ENCODE measurements around the gene IQCC.
A peak's percentile ranks its signal among the peaks of the same experiment; 100 is the strongest.

IQCC gene

DNA sequence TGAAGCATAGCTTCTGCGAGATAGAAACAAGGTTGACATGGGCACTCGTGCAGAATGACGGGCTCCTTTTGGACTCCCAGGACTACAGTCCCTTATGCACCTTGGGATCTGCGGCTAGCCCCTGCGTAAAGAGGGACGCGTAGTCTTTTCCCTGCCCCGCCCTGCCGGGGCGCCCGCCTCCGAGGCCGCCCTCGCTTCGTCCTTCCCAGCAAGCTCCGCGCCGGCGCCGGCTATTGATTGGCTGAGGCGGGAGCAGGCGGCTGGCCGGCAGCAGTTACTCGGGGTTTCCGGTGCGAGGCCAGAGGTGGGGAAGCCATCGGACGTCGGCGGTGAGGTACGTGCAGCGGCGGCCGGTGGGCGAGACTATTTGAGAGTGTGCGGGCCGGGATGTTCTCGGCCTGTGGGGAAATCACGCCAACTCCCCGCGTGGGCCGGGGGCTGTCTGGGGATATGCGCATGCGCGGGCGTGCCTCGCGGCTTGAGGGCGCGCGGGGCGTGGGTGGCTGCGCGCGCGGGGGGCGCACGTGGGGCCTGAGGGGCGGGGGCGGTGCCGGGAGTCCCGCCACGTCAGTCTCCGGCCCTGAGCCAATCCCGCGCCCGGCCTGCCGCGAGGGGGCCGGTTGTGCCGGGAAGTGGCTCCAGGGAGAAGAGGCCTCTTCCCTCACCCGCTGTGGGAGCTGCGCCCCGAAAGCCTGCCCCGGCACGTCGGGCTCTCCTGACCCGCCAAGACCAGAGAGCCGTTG is 25.9 kb upstream of the IQCC start, which contains the start of gene TXLNA:
Gene TXLNA, plus strand, starts transcription at position 233 of the 743 bp plus-strand sequence. CDS start 671 bp downstream, outside the sequence.
- Histone ChIP-seq H2BK15ac (ENCODE audit: low read depth, poor library complexity, severe bottlenecking) (peak within 1 kb of the TSS; percentile 87), H3K27ac (ENCODE audit: low read length, poor library complexity, severe bottlenecking) (peak within 1 kb of the TSS; percentile 98), H3K27me3 (ENCODE audit: control insufficient read depth in 1 of 2, insufficient read depth in 1 of 2, low read length in 2 of 2) (no peaks in the 10 kb centered on the region), H3K18ac (ENCODE audit: low read depth in 1 of 2, low read length in 2 of 2) (peak within 1 kb of the TSS; percentile 96 to 97), H3K23ac (ENCODE audit: low read length in 2 of 2) (peak within 1 kb of the TSS; percentile 20 to 88), H3K79me1 (replicated peaks; ENCODE audit: low read length, poor library complexity, severe bottlenecking) (peaks cover 10% of the 10 kb centered on the region), H2AK5ac (ENCODE audit: low read length, severe bottlenecking) (peak within 1 kb of the TSS; percentile 67), H3K4ac (ENCODE audit: low read depth in 1 of 2, low read length in 2 of 2) (peak within 1 kb of the TSS; percentile 66 to 93), H3K9me3 (ENCODE audit: control insufficient read depth, low read length) (no peaks in the 10 kb centered on the region), H3K4me3 (ENCODE audit: insufficient read depth in 1 of 2, low read depth in 1 of 2, low read length in 2 of 2) (peak within 1 kb of the TSS; percentile 67 to 96), H4K8ac (ENCODE audit: low read length) (peak within 1 kb of the TSS; percentile 95), H3K4me1 (ENCODE audit: control insufficient read depth, insufficient read depth, low read depth, low read length) (peaks cover 16% of the 10 kb centered on the region), H3K9ac (ENCODE audit: low read length) (peak within 1 kb of the TSS; percentile 100), H2AFZ (ENCODE audit: low read depth, low read length) (peak within 1 kb of the TSS; percentile 18), H3K14ac (ENCODE audit: low read length in 2 of 2) (peak within 1 kb of the TSS in 1 of 2 experiments; percentile 84), H3K36me3 (ENCODE audit: control insufficient read depth in 1 of 2, insufficient read depth in 2 of 2, low read depth in 1 of 2, low read length in 2 of 2) (peaks cover 31 to 48% of the 10 kb centered on the region in 2 experiments), H2BK5ac (ENCODE audit: low read depth, low read length, poor library complexity, severe bottlenecking) (peak within 1 kb of the TSS; percentile 98), H2BK12ac (ENCODE audit: low read length in 2 of 2) (peak within 1 kb of the TSS in 1 of 2 experiments; percentile 66), H2BK120ac (ENCODE audit: low read depth, low read length) (peak within 1 kb of the TSS; percentile 95), H4K91ac (ENCODE audit: low read length) (peak within 1 kb of the TSS; percentile 96), H3K4me2 (ENCODE audit: low read length, poor library complexity, severe bottlenecking) (peak within 1 kb of the TSS; percentile 89)
- DNase-seq = peak; percentile 92
- WGBS = under 1% methylated on average over 60 of the region's 79 CpGs

DNA sequence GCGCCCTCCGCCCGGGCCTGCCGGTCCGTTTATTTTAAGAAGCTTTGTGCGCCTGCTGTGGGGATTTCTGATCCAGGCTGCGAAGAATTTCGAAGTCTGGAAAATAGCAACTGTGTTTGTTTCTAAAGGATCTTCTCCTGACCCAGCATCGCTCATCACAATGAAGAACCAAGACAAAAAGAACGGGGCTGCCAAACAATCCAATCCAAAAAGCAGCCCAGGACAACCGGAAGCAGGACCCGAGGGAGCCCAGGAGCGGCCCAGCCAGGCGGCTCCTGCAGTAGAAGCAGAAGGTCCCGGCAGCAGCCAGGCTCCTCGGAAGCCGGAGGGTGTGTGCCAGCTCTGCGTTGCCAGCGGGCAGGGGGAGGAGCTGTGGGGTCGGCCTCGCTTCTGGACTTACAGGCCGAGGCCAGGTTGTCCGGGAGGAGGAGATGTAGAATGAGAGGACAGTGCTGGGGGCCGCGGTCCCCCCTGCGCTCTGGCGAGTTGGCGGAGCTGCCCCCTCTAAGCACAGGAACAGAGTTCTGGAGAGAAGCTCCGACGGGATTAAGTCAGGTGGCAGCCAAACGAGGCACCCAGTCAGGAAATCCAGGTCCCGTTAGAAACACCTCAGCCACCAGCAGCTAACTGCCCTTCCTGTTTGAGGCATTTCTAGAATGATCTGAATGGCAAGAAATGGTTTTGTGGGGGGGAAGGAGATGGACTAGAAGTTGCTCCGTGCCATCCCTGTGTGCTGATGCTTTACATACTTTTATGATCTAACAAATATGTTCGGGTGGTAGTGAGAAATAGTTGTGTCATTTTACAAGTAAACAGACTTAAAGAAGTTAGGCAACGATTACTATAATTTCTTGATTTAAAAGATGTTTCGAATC is 25.0 kb upstream of the IQCC start:
- Histone ChIP-seq H3K36me3 (ENCODE audit: control insufficient read depth in 1 of 2, insufficient read depth in 2 of 2, low read depth in 1 of 2, low read length in 2 of 2) (peaks cover 27 to 47% of the 10 kb centered on the region in 2 experiments), H2BK120ac (ENCODE audit: low read depth, low read length) (peak overlapping the region; percentile 95), H2AFZ (ENCODE audit: low read depth, low read length) (peak overlapping the region; percentile 18), H3K79me1 (replicated peaks; ENCODE audit: low read length, poor library complexity, severe bottlenecking) (peaks cover 5% of the 10 kb centered on the region), H3K27me3 (ENCODE audit: control insufficient read depth in 1 of 2, insufficient read depth in 1 of 2, low read length in 2 of 2) (no peaks in the 10 kb centered on the region), H4K8ac (ENCODE audit: low read length) (peak overlapping the region; percentile 72), H3K9me3 (ENCODE audit: control insufficient read depth, low read length) (no peaks in the 10 kb centered on the region), H3K14ac (ENCODE audit: low read length in 2 of 2) (peak overlapping the region in 1 of 2 experiments; percentile 82), H3K18ac (ENCODE audit: low read depth in 1 of 2, low read length in 2 of 2) (peak overlapping the region; percentile 58 to 67), H4K91ac (ENCODE audit: low read length) (peak overlapping the region; percentile 67), H2AK5ac (ENCODE audit: low read length, severe bottlenecking) (peak overlapping the region; percentile 52), H3K27ac (ENCODE audit: low read length, poor library complexity, severe bottlenecking) (peak overlapping the region; percentile 98), H2BK12ac (ENCODE audit: low read length in 2 of 2) (peak overlapping the region in 1 of 2 experiments; percentile 66), H3K23ac (ENCODE audit: low read length in 2 of 2) (peak overlapping the region; percentile 42 to 88), H2BK15ac (ENCODE audit: low read depth, poor library complexity, severe bottlenecking) (peak overlapping the region; percentile 87), H3K9ac (ENCODE audit: low read length) (peak overlapping the region; percentile 100), H3K4me1 (ENCODE audit: control insufficient read depth, insufficient read depth, low read depth, low read length) (peaks cover 16% of the 10 kb centered on the region), H3K4me3 (ENCODE audit: insufficient read depth in 1 of 2, low read depth in 1 of 2, low read length in 2 of 2) (peak overlapping the region; percentile 67 to 96), H2BK5ac (ENCODE audit: low read depth, low read length, poor library complexity, severe bottlenecking) (peak overlapping the region; percentile 98), H3K4ac (ENCODE audit: low read depth in 1 of 2, low read length in 2 of 2) (peak overlapping the region; percentile 66 to 93), H3K4me2 (ENCODE audit: low read length, poor library complexity, severe bottlenecking) (peak overlapping the region; percentile 89)
- peak; percentile 67 for DNase-seq
- WGBS = 14% methylated on average over 28 of the region's 36 CpGs

DNA sequence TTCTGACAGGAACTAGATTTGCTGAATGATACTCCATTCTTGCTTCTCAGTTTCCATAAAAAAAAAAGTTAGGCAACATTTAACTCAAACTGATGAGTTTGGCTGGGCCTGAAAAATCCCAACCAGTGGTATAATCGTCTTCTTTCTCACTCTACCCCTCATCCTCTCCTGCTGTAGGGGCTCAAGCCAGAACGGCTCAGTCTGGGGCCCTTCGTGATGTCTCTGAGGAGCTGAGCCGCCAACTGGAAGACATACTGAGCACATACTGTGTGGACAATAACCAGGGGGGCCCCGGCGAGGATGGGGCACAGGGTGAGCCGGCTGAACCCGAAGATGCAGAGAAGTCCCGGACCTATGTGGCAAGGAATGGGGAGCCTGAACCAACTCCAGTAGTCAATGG is 24.4 kb upstream of the IQCC start:
- Histone ChIP-seq H3K14ac (ENCODE audit: low read length in 2 of 2) (no peak overlapping the region), H3K9ac (ENCODE audit: low read length) (peak overlapping the region; percentile 100)

More for the DNA sequence above, 24.4 kb upstream of the IQCC start:
- H4K8ac ChIP-seq (ENCODE audit: low read length) = no peak overlapping the region
- no peak overlapping the region for H3K23ac ChIP-seq (ENCODE audit: low read length in 2 of 2)
- no peak overlapping the region for H2BK12ac ChIP-seq (ENCODE audit: low read length in 2 of 2)
- H3K27me3 ChIP-seq (ENCODE audit: control insufficient read depth in 1 of 2, insufficient read depth in 1 of 2, low read length in 2 of 2) = no peaks in the 10 kb centered on the region
- H4K91ac ChIP-seq (ENCODE audit: low read length) = no peak overlapping the region
- no peak overlapping the region for H2AFZ ChIP-seq (ENCODE audit: low read depth, low read length)
- H3K4me3 ChIP-seq (ENCODE audit: insufficient read depth in 1 of 2, low read depth in 1 of 2, low read length in 2 of 2) = peak overlapping the region in 1 of 2 experiments; percentile 96
- no peak overlapping the region for H3K4ac ChIP-seq (ENCODE audit: low read depth in 1 of 2, low read length in 2 of 2)
- 86% methylated on average over 9 of the region's 9 CpGs for WGBS
- H2BK120ac ChIP-seq (ENCODE audit: low read depth, low read length) = no peak overlapping the region
- peaks cover 17% of the 10 kb centered on the region for H3K4me1 ChIP-seq (ENCODE audit: control insufficient read depth, insufficient read depth, low read depth, low read length)
- no peak for DNase-seq
- no peak overlapping the region for H2BK5ac ChIP-seq (ENCODE audit: low read depth, low read length, poor library complexity, severe bottlenecking)
- H3K4me2 ChIP-seq (ENCODE audit: low read length, poor library complexity, severe bottlenecking) = peak overlapping the region; percentile 89
- H3K79me1 ChIP-seq (replicated peaks; ENCODE audit: low read length, poor library complexity, severe bottlenecking) = peaks cover 5% of the 10 kb centered on the region
- H3K18ac ChIP-seq (ENCODE audit: low read depth in 1 of 2, low read length in 2 of 2) = no peak overlapping the region
- H3K9me3 ChIP-seq (ENCODE audit: control insufficient read depth, low read length) = no peaks in the 10 kb centered on the region
- H2BK15ac ChIP-seq (ENCODE audit: low read depth, poor library complexity, severe bottlenecking) = no peak overlapping the region
- peaks cover 27 to 50% of the 10 kb centered on the region in 2 experiments for H3K36me3 ChIP-seq (ENCODE audit: control insufficient read depth in 1 of 2, insufficient read depth in 2 of 2, low read depth in 1 of 2, low read length in 2 of 2)
- H3K27ac ChIP-seq (ENCODE audit: low read length, poor library complexity, severe bottlenecking) = no peak overlapping the region
- H2AK5ac ChIP-seq (ENCODE audit: low read length, severe bottlenecking) = no peak overlapping the region

Measured in mesenchymal stem cell (in vitro differentiated cells and primary cell).